ENCODE results near the gene ANKMY1. TPM values are rescaled to one million over a fixed set of nuclear protein-coding genes. Genes with fewer than 3 reads are reported as not detected.

Gene ANKMY1
- total RNA-seq, 4 donors from 2014 or later, result 15.1 to 64.0 (median 27.5) TPM

GRCh38 chr2:240480834-240481623, 76.8 kb downstream of the ANKMY1 start:
- no peak overlapping the region for H3K4me3 ChIP-seq
- TF ChIP-seq EP300 (IDR thresholded peaks at IDR 0.05; ENCODE audit: low read depth), result no peak
- no peak for TF ChIP-seq CTCF (IDR thresholded peaks at IDR 0.05)
- no peak for TF ChIP-seq POLR2A (IDR thresholded peaks at IDR 0.05)
- no peak for TF ChIP-seq POLR2AphosphoS5 (IDR thresholded peaks at IDR 0.05)
- no peaks in the 10 kb centered on the region for H3K4me1 ChIP-seq
- 94% methylated on average over 19 of the region's 25 CpGs; no CpG with 5 or more reads in 1 of the 2 donors for WGBS, 2 donors (ENCODE audit: low coverage in 1 of 2)
- H3K27ac ChIP-seq, result no peak overlapping the region
- intact Hi-C loops (cut with DNase I; ENCODE audit: low total_unique reads) (no loop called here), in situ Hi-C loops (cut with MboI; ENCODE audit: low pct_ligation_motif_present in 1 of 4, low pct_unique_long_range_greater_than_20kb in 1 of 4, low sequenced_read_pairs in 3 of 4) (no loop called here)
- DNase-seq, result no peak
- H3K36me3 ChIP-seq, result no peaks in the 10 kb centered on the region
- peaks cover 0 to 2% of the 10 kb centered on the region in 2 donors for H3K9me3 ChIP-seq
- no peaks in the 10 kb centered on the region for H3K27me3 ChIP-seq

GRCh38 chr2:240479111-240479501, 78.7 kb downstream of the ANKMY1 start:
- intact Hi-C loops (cut with DNase I; ENCODE audit: low total_unique reads) (no loop called here), in situ Hi-C loops (cut with MboI; ENCODE audit: low pct_ligation_motif_present in 1 of 4, low pct_unique_long_range_greater_than_20kb in 1 of 4, low sequenced_read_pairs in 3 of 4) (no loop called here)
- no peak overlapping the region for H3K27ac ChIP-seq
- 93% methylated on average over 12 of the region's 12 CpGs; no CpG with 5 or more reads in 1 of the 2 donors for WGBS, 2 donors (ENCODE audit: low coverage in 1 of 2)
- TF ChIP-seq POLR2AphosphoS5 (IDR thresholded peaks at IDR 0.05), result no peak
- H3K27me3 ChIP-seq, result no peaks in the 10 kb centered on the region
- DNase-seq, result no peak
- peaks cover 0 to 4% of the 10 kb centered on the region in 2 donors for H3K9me3 ChIP-seq
- no peaks in the 10 kb centered on the region for H3K36me3 ChIP-seq
- H3K4me1 ChIP-seq, result no peaks in the 10 kb centered on the region
- no peak overlapping the region for H3K4me3 ChIP-seq

GRCh38 chr2:240478346-240479110, 79.3 kb downstream of the ANKMY1 start:
- H3K36me3 ChIP-seq, result no peaks in the 10 kb centered on the region
- no peak overlapping the region for H3K27ac ChIP-seq
- no peak for DNase-seq
- in situ Hi-C loops (cut with MboI; ENCODE audit: low pct_ligation_motif_present in 1 of 4, low pct_unique_long_range_greater_than_20kb in 1 of 4, low sequenced_read_pairs in 3 of 4), result no loop called here
- WGBS, 2 donors (ENCODE audit: low coverage in 1 of 2), result 95 to 98% methylated on average over 8 to 21 of the region's 21 CpGs
- H3K27me3 ChIP-seq, result no peaks in the 10 kb centered on the region
- H3K4me3 ChIP-seq, result no peak overlapping the region
- intact Hi-C loops (cut with DNase I; ENCODE audit: low total_unique reads), result no loop called here
- TF ChIP-seq POLR2A (IDR thresholded peaks at IDR 0.05) (no peak), CTCF (IDR thresholded peaks at IDR 0.05) (no peak), EP300 (IDR thresholded peaks at IDR 0.05; ENCODE audit: low read depth) (no peak), POLR2AphosphoS5 (IDR thresholded peaks at IDR 0.05) (no peak)
- H3K4me1 ChIP-seq, result no peaks in the 10 kb centered on the region
- H3K9me3 ChIP-seq, result peaks cover 4 to 10% of the 10 kb centered on the region in 2 donors

GRCh38 chr2:240477916-240478315, 79.9 kb downstream of the ANKMY1 start:
- in situ Hi-C loops (cut with MboI; ENCODE audit: low pct_ligation_motif_present in 1 of 4, low pct_unique_long_range_greater_than_20kb in 1 of 4, low sequenced_read_pairs in 3 of 4), result no loop called here
- WGBS, 2 donors (ENCODE audit: low coverage in 1 of 2), result 86 to 99% methylated on average over 7 to 13 of the region's 13 CpGs
- intact Hi-C loops (cut with DNase I; ENCODE audit: low total_unique reads), result no loop called here

More at GRCh38 chr2:240477916-240478315, 79.9 kb downstream of the ANKMY1 start:
- no peak overlapping the region for H3K4me3 ChIP-seq
- TF ChIP-seq CTCF (IDR thresholded peaks at IDR 0.05) (no peak), POLR2A (IDR thresholded peaks at IDR 0.05) (no peak), POLR2AphosphoS5 (IDR thresholded peaks at IDR 0.05) (no peak), EP300 (IDR thresholded peaks at IDR 0.05; ENCODE audit: low read depth) (no peak)
- H3K4me1 ChIP-seq, result no peaks in the 10 kb centered on the region
- no peaks in the 10 kb centered on the region for H3K36me3 ChIP-seq
- peaks cover 8 to 12% of the 10 kb centered on the region in 2 donors for H3K9me3 ChIP-seq
- DNase-seq, result no peak
- no peaks in the 10 kb centered on the region for H3K27me3 ChIP-seq
- H3K27ac ChIP-seq, result no peak overlapping the region
